ENCODE results near the gene FSD2. TPM values are rescaled to one million over a fixed set of nuclear protein-coding genes. Genes with fewer than 3 reads are reported as not detected.

Gene FSD2
- total and polyA plus RNA-seq, 2 of the 8 experiments (the other 6 are each of a cell fraction or from before 2014, with no cell fraction given): 0.02 TPM; not detected in 1

DNA sequence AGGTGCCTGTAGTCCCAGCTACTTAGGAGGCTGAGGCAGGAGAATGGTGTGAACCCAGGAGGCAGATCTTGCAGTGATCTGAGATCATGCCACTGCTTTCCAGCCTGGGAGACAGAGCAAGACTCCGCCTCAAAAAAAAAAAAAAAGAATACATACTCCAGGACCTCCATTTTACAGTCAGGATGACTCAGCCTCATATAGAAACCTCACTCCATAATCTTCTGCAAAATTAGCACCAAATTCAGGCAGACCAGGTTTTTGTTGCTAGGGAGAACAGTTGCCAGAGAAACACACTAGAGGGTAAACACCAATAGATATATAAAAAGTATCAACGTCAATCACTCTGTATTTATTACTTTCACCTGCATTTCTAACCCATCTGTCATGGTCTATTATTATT is 67.9 kb downstream of the FSD2 start:
- Histone ChIP-seq H2BK12ac (ENCODE audit: low read depth, low read length) (no peak overlapping the region), H3K18ac (ENCODE audit: extremely low read depth, low read length) (no peak overlapping the region), H3K23me2 (ENCODE audit: low read depth, low read length) (no peaks in the 10 kb centered on the region), H2BK5ac (ENCODE audit: low read depth, low read length) (no peak overlapping the region), H3K27ac (ENCODE audit: low read depth, low read length) (no peak overlapping the region), H3K4me3 (ENCODE audit: extremely low read depth in 1 of 4, insufficient read depth in 2 of 4, low read depth in 3 of 4, low read length in 4 of 4) (no peak overlapping the region), H4K5ac (ENCODE audit: insufficient read length, low read depth, low read length) (no peak overlapping the region), H3K4me2 (ENCODE audit: insufficient read depth in 1 of 2, low read depth in 2 of 2, low read length in 2 of 2) (no peak overlapping the region), H2BK120ac (replicated peaks; ENCODE audit: low read depth, low read length) (no peak overlapping the region), H3K36me3 (ENCODE audit: control insufficient read depth in 2 of 4, insufficient read depth in 4 of 4, low read length in 3 of 4) (no peaks in the 10 kb centered on the region), H3K4me1 (replicated peaks in 1 of 4; ENCODE audit: control insufficient read depth in 3 of 4, insufficient read depth in 4 of 4, low read length in 3 of 4) (no peaks in the 10 kb centered on the region), H3K56ac (replicated peaks; ENCODE audit: insufficient read length, low read depth, low read length) (no peak overlapping the region), H3K79me1 (ENCODE audit: low read depth, low read length) (no peaks in the 10 kb centered on the region), H3K9me3 (ENCODE audit: insufficient read depth in 2 of 2, low read depth in 1 of 2, low read length in 1 of 2) (no peaks in the 10 kb centered on the region), H2BK20ac (ENCODE audit: low read length) (no peak overlapping the region), H3K9ac (replicated peaks in 1 of 4; ENCODE audit: extremely low read depth in 1 of 4, low read depth in 3 of 4, low read length in 3 of 4) (no peak overlapping the region), H4K20me1 (replicated peaks in 1 of 2; ENCODE audit: control insufficient read depth in 1 of 2, insufficient read depth in 2 of 2, low read length in 2 of 2) (no peaks in the 10 kb centered on the region), H4K8ac (ENCODE audit: extremely low read depth, insufficient read depth, low read length) (no peak overlapping the region), H2BK15ac (ENCODE audit: low read length) (no peak overlapping the region), H2AFZ (ENCODE audit: low read length) (no peak overlapping the region), H2AK5ac (ENCODE audit: low read depth, low read length) (no peak overlapping the region), H3K27me3 (replicated peaks in 1 of 4; ENCODE audit: control insufficient read depth in 3 of 4, extremely low read depth in 1 of 4, insufficient read depth in 3 of 4, low read length in 3 of 4) (no peaks in the 10 kb centered on the region), H3K23ac (ENCODE audit: insufficient read length) (no peak overlapping the region), H3K79me2 (ENCODE audit: control insufficient read depth in 1 of 2, insufficient read depth in 2 of 2, low read length in 2 of 2) (no peaks in the 10 kb centered on the region), H3K4ac (replicated peaks; ENCODE audit: insufficient read length, low read depth, low read length) (no peak overlapping the region), H4K91ac (replicated peaks; ENCODE audit: insufficient read length, low read length) (no peak overlapping the region), H3K14ac (ENCODE audit: insufficient read length) (no peak overlapping the region)
- FAIRE-seq: no peak
- POLR2A ChIA-PET (ENCODE audit: partially characterized antibody): no interaction called here
- CTCF ChIA-PET (ENCODE audit: partially characterized antibody): no interaction called here
- no peak for DNase-seq (ENCODE audit: low read depth in 1 of 2, low spot score in 2 of 2)
- WGBS, 2 experiments (ENCODE audit: extremely low coverage in 1 of 2, insufficient coverage in 1 of 2, insufficient read length in 1 of 2, insufficient replicate concordance in 2 of 2, low coverage in 1 of 2, low lambda C conversion rate in 2 of 2, missing lambda C conversion rate in 1 of 2): 76% methylated on average over 1 of the region's 2 CpGs; no CpG with 5 or more reads in 1 of the 2 experiments
- TF ChIP-seq E2F6 (IDR thresholded peaks at IDR 0.05) (no peak), BCL11A (IDR thresholded peaks at IDR 0.05; ENCODE audit: low read depth in 2 of 2, low read length in 2 of 2) (no peak), CHD2 (IDR thresholded peaks at IDR 0.05; ENCODE audit: low read length) (no peak)
